GM12874 (cell line): ENCODE data around the gene AQP6.

Source experiments
- TF ChIP-seq, protein P1 (sequence below): IDR thresholded peaks from 2 replicates; pipeline ENCODE4 v1.5.1; 2011; ENCODE audit warnings: low read depth, mild to moderate bottlenecking, control low read depth, low read length, moderate library complexity; ENCODE audit not compliant: insufficient read depth

The AQP6 gene

DNA sequence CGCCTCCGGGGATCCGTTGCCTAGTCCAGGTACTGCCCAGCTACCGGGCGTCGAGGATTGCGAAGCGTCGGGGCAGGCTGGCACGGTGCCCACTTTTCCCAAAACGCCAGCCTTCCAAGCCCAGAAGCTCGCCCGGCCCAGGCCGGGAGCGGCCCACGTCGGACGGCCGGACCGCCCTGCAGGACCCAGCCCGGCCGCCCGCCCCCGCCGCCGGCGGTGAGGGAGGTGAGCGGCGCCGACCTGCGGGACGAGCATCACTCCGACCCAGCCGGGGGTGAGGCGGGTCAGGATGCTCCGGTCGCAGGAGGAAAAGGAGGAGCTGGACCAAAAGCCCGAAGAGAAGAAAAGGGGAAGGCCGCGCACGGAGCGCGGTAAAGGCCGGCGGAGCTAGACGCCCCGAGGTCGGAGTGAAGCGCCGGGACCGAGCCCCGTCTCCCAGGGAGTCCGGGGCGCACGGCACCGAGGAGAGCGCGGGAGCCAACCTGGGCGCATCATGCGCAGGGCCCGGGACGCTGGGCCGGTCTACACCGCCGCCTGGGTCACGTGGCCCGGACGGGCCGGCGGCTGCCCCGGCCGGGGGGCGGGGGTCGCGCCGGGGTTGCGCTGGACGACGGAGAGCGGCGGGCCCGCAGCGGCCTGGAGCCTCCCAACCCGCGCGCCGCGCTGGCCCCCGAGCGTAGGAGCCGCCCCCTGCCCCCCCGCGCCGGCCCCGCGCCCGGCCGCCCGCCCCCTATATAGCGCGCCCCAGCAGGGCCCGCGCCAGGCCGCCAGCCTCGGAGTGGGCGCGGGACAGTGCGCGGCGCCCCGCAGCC is 11.4 kb upstream of the AQP6 start, which contains the start of gene AQP5:
TSS of gene AQP5 (plus strand) at position 762 of the 812 bp plus-strand sequence. CDS start 146 bp downstream, outside the sequence.
- TF ChIP-seq, protein P1, sequence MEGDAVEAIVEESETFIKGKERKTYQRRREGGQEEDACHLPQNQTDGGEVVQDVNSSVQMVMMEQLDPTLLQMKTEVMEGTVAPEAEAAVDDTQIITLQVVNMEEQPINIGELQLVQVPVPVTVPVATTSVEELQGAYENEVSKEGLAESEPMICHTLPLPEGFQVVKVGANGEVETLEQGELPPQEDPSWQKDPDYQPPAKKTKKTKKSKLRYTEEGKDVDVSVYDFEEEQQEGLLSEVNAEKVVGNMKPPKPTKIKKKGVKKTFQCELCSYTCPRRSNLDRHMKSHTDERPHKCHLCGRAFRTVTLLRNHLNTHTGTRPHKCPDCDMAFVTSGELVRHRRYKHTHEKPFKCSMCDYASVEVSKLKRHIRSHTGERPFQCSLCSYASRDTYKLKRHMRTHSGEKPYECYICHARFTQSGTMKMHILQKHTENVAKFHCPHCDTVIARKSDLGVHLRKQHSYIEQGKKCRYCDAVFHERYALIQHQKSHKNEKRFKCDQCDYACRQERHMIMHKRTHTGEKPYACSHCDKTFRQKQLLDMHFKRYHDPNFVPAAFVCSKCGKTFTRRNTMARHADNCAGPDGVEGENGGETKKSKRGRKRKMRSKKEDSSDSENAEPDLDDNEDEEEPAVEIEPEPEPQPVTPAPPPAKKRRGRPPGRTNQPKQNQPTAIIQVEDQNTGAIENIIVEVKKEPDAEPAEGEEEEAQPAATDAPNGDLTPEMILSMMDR: no peak

DNA sequence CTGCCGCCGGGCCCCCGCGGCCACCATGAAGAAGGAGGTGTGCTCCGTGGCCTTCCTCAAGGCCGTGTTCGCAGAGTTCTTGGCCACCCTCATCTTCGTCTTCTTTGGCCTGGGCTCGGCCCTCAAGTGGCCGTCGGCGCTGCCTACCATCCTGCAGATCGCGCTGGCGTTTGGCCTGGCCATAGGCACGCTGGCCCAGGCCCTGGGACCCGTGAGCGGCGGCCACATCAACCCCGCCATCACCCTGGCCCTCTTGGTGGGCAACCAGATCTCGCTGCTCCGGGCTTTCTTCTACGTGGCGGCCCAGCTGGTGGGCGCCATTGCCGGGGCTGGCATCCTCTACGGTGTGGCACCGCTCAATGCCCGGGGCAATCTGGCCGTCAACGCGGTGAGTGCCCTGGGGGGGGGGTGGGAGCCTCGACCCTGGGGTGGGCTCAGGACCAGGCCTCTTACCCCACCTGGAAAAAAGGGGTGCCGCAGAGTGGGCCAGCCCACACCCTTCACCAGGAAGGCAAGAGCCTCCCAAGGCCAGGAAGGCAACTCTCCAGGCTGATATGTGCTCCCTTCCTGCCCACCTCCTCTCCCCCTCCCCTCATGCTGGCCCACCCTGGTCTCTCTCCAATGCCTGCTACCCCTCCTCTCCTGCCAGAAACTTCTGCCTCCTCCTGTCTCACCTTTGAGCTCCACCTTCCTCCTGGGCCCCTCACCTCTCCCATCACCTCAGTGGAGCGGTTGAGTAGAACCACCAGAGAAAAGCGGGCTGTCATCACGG is 10.6 kb upstream of the AQP6 start:
- TF ChIP-seq, protein P1: no peak

DNA sequence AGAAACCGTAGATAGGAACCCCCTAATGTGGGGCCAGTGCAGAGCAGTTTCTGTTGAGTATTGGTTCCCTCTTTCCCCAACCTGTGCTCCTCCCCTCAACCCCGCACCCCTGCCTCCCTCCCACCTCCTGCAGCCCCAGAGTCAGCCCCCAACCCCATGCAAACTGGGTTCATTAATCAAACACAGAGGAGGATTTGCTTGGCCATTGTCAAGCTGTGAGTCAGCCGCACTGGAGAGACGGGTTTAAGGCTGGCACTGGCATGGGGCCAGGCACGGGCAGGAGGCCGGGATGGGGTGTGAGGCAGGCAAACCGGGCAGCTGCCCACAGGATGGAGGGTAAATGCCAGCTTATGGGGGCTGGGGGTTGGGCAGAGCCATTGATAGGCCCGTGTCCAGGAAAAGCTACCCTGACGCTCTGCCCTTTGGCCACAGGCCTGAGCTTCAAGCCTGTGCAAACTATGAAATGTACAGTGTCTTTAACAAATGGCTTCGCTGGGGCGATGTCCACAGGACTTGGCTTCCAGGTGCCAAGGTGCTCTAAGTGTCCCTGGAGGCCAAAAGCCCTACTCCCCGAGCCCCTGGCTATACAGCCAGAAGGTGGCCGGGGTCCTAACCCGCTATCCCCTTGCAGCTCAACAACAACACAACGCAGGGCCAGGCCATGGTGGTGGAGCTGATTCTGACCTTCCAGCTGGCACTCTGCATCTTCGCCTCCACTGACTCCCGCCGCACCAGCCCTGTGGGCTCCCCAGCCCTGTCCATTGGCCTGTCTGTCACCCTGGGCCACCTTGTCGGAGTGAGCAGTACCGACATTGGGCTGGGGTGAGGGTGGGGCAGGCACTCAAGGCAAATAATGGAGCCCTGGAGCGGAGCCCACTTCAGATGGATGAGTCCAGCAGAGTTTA is 9.6 kb upstream of the AQP6 start:
- TF ChIP-seq, protein P1: no peak

DNA sequence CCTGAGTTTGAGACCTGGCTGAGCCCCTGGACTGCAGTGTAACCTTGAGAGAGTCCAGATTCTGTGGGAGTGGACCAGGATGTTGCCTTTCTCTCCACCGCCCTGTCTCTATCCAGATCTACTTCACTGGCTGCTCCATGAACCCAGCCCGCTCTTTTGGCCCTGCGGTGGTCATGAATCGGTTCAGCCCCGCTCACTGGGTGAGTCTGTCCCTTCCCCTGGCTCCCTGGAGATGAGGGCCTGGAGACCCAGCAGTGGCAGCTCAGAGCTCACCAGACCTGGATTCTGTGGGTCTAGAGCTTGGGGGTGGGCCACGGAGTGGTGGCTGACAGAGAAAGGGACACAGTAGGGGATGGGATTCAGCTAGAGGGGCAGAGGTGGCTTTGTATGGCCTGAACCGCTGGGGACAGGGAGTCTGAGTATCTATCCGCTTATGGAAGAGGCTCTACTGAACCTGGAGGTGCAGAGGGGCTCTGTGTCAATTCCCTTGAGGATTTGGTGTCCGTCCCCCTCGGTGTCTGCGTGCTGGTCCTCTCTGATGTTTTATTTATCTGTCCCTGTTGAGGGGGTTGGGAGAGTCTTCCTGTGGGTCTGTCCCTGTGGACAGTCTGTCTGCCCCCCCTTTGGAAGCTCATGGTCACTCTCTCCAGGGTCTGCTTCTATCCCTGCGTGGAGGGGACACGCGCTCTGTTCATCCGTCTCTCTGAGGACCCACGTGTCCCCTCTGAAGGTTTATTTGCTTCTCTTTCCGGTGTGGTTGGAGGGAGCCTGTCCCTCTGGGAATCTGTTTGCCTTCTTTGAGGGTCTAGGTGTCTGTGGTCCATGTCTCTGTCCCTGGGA is 8.6 kb upstream of the AQP6 start:
- TF ChIP-seq, protein P1: no peak

DNA sequence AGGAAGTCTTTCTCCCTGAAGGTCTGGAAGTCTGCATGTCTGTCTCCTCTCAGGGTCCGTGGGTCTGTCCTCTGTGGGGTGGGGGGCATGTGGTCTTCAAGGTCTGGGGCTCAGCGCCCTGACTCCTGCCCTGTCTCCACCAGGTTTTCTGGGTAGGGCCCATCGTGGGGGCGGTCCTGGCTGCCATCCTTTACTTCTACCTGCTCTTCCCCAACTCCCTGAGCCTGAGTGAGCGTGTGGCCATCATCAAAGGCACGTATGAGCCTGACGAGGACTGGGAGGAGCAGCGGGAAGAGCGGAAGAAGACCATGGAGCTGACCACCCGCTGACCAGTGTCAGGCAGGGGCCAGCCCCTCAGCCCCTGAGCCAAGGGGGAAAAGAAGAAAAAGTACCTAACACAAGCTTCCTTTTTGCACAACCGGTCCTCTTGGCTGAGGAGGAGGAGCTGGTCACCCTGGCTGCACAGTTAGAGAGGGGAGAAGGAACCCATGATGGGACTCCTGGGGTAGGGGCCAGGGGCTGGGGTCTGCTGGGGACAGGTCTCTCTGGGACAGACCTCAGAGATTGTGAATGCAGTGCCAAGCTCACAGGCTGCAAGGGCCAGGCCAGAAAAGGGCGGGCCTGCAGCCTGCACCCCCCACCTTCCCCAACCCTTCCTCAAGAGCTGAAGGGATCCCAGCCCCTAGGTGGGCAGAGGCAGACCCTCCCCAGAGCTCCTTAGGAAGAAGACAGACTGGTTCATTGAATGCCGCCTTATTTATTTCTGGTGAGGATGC is 7.7 kb upstream of the AQP6 start:
- TF ChIP-seq, protein P1: no peak

DNA sequence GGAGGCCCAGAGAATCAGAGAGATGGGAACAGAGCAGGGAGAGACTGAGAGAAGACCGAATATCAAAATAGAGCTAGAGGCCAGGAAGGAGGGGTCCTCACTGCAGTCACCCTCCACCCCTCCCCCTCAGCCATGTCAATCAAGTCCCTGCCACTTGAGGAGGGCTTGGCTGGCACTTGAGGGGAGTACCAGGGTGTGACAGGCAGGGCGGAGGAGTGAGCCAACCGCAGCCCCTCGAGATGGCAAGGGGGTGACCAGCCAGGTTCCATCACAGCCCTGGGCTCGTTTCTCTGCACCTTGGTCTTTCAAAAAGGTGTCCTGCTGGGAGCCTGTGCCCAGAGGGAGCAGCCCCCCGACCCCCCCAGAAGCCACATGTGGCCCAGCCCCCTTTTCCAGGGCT is 6.9 kb upstream of the AQP6 start:
- TF ChIP-seq, protein P1: no peak
